Activated B cell treated with CpG ODN at 0.5 μM for 24 hours (primary cell): ENCODE measurements around the gene DLGAP1. TPM values are rescaled to one million over a fixed set of nuclear protein-coding genes. Genes with fewer than 3 reads are reported as not detected.

Experiments used
- ATAC-seq: fragments of 200-7000 bp; cut with Tn5 transposase; one replicate; pipeline ENCODE4 v1.10.0; 2021; ENCODE audit warnings: low read depth, mild to moderate bottlenecking, moderate library complexity
- CTCF ChIA-PET: fragments of 350-600 bp; sonication (Branson Sonifier 250); formaldehyde crosslinking; loops from one replicate; lab custom pipeline; 2021; ENCODE audit warnings: antibody characterized with exemption; lab: Charles Lee
- POLR2A ChIA-PET: fragments of 350-600 bp; sonication (Branson Sonifier 250); formaldehyde crosslinking; loops from one replicate; lab custom pipeline; 2021; ENCODE audit warnings: antibody characterized with exemption; lab: Charles Lee
- DNase-seq: peaks from one replicate; pipeline ENCODE4 v3.0.0; 2022
- H3K27ac Mint-ChIP-seq: one replicate; pipeline ENCODE4 v1.8.0; 2020; ENCODE audit warnings: mixed read lengths
- H3K27me3 Mint-ChIP-seq: one replicate; pipeline ENCODE4 v1.8.0; 2021; ENCODE audit warnings: mixed read lengths
- H3K36me3 Mint-ChIP-seq: one replicate; pipeline ENCODE4 v1.8.0; 2021; ENCODE audit warnings: low read depth, mixed read lengths
- H3K4me1 Mint-ChIP-seq: one replicate; pipeline ENCODE4 v1.8.0; 2021; ENCODE audit warnings: mixed read lengths
- H3K4me3 Mint-ChIP-seq: one replicate; pipeline ENCODE4 v1.8.0; 2020; ENCODE audit warnings: mild to moderate bottlenecking, mixed read lengths
- H3K9me3 Mint-ChIP-seq: one replicate; pipeline ENCODE4 v1.8.0; 2020; ENCODE audit warnings: mixed read lengths
- intact Hi-C: fragments of 100-400 bp; cut with micrococcal nuclease; formaldehyde crosslinking; loops from one replicate; pipeline ENCODE4 v1.15.1; 2024
- total RNA-seq: library from RNA; stranded (reverse); gene quantifications from 2 replicates; pipeline ENCODE4 v1.2.3, GENCODE V29; 2022
- TF ChIP-seq, protein P1 (sequence below): fragments of 200-600 bp; IDR thresholded peaks from one replicate; pipeline ENCODE4 v1.8.0; 2022; ENCODE audit warnings: antibody characterized with exemption, mild to moderate bottlenecking

Gene DLGAP1
- total RNA-seq, 1 donor from 2014 or later = 0.18 TPM

DNA sequence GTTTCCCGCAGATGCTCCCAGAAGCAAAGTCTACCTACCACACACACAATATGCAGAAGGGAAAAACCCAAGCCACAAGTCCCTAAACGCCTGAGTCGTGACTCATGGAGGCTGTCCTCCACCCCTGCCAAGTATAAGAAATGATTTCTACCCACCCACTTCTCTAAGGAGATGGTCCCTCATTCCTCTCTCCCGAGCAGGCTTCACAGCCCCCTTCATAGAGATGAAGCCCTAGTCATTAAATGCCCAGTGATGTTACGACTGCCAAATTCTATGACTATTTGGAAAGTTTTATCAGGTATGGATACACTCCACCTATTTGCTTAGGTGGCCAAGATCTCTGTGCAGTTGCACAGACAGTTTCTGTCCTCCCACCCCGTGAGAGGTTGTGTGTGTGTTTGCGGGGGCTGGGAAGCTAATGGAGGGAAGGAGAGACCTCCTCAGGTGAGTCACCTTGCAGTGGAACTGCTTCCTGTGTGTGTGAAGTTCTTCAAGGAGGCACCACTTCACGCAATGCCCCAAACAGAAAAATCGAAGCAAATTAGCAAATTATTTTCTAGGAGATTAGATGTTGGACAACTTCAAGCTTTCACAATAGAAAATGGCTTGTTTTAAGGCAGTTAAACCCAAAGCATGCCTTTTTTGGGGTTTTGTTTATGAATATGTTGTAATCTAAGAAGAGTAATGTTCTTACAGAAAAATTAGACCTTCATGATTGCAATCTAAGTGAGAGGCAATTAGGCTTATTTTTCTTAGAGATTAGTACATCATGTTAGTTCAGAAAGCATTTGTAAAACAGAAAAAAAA is 830.0 kb downstream of the DLGAP1 start:
- Mint-ChIP-seq H3K36me3 (no peaks in the 10 kb centered on the region), H3K4me3 (peak overlapping the region; percentile 4), H3K27me3 (peaks cover 2% of the 10 kb centered on the region), H3K4me1 (peaks cover 17% of the 10 kb centered on the region), H3K27ac (peak overlapping the region; percentile 64), H3K9me3 (no peaks in the 10 kb centered on the region)
- intact Hi-C loops = loop anchor here (1.0 kb wide), 1 partner anchor 21 kb away; no protein-coding TSS in a partner anchor
- ChIA-PET POLR2A (interaction anchor here (0.6 to 2.0 kb wide), 2 partner anchors 31 to 1033 kb away, joined by 3 to 4 read pairs; no protein-coding TSS in a partner anchor), CTCF (no interaction called here)
- peak; percentile 95 for ATAC-seq
- no peak for DNase-seq
- TF ChIP-seq, protein P1, sequence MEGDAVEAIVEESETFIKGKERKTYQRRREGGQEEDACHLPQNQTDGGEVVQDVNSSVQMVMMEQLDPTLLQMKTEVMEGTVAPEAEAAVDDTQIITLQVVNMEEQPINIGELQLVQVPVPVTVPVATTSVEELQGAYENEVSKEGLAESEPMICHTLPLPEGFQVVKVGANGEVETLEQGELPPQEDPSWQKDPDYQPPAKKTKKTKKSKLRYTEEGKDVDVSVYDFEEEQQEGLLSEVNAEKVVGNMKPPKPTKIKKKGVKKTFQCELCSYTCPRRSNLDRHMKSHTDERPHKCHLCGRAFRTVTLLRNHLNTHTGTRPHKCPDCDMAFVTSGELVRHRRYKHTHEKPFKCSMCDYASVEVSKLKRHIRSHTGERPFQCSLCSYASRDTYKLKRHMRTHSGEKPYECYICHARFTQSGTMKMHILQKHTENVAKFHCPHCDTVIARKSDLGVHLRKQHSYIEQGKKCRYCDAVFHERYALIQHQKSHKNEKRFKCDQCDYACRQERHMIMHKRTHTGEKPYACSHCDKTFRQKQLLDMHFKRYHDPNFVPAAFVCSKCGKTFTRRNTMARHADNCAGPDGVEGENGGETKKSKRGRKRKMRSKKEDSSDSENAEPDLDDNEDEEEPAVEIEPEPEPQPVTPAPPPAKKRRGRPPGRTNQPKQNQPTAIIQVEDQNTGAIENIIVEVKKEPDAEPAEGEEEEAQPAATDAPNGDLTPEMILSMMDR = no peak

DNA sequence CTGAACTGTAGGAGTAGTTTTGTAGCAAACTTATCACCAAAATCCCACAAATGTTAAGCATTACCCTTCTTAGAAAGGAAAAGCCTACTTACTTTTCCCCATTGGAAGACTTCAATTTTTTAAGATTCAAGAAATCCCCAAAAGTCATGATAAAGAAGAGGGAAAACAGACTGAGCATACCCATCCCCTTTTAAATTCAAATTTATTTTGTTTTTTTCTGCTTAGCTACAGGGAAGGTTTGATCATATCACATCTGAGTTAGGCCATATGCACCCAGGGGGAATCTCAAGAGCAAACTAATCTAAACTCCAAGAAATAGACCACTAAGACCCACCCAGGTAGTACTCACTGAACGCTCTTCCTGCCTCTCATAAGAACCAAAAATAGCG is 830.6 kb downstream of the DLGAP1 start:
- POLR2A ChIA-PET = interaction anchor here (0.7 to 2.0 kb wide), 2 partner anchors 28 to 31 kb away, joined by 4 to 5 read pairs; no protein-coding TSS in a partner anchor

DNA sequence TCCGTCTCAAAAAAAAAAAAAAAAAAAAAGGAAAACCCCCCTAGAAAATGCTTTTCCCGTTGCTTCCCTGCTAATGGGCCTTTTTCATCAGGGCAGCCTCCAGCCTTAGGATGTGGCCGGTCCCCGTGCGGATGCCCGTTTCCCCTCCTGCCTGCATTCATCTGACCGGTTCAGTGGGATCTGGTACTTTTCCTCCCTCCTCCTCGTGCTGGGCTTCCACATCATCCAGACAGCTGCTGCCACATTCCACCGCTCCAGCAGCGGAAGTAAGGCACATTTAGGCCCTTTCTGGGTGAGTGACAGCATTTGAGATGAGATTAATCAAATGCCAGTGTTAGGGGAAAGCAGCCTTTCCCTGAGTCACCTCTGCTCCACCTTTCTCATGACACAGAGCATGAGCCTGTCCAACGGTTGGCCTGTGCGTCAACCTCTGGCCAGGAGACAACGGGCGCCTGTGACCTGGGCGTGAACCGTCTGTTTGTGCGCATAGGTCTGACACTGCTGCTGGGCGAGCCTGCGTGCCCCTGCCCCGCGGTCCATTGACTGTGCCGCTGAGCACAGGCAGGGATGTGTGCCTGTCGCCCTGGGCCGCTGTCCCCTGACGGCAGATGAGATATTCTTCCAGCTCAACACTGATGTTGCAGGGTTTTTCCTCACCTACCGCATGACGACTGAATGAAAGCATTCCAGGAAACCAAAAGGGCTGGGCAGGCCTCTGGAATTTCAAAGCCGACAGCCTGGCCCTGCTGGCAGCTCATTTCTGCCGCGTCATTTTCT is 831.1 kb downstream of the DLGAP1 start:
- Mint-ChIP-seq H3K4me1 (peaks cover 17% of the 10 kb centered on the region), H3K27me3 (peaks cover 2% of the 10 kb centered on the region), H3K36me3 (no peaks in the 10 kb centered on the region), H3K27ac (no peak overlapping the region), H3K9me3 (no peaks in the 10 kb centered on the region), H3K4me3 (no peak overlapping the region)
- DNase-seq = no peak
- POLR2A ChIA-PET = interaction anchor here (0.7 to 2.0 kb wide), 2 partner anchors 28 to 30 kb away, joined by 4 to 5 read pairs; no protein-coding TSS in a partner anchor
- TF ChIP-seq, protein P1 = no peak
- CTCF ChIA-PET = no interaction called here
- intact Hi-C loops = loop anchor here (1.0 kb wide), 1 partner anchor 20 kb away; no protein-coding TSS in a partner anchor
- ATAC-seq = no peak

More for the DNA sequence above, 830.6 kb downstream of the DLGAP1 start:
- Mint-ChIP-seq H3K4me3 (peak overlapping the region; percentile 4), H3K9me3 (no peaks in the 10 kb centered on the region), H3K27me3 (peaks cover 2% of the 10 kb centered on the region), H3K4me1 (peaks cover 17% of the 10 kb centered on the region), H3K36me3 (no peaks in the 10 kb centered on the region), H3K27ac (peak overlapping the region; percentile 64)
- no peak for ATAC-seq
- TF ChIP-seq, protein P1 = no peak
- intact Hi-C loops = loop anchor here (1.0 kb wide), 1 partner anchor 20 kb away; no protein-coding TSS in a partner anchor
- no peak for DNase-seq
- CTCF ChIA-PET = no interaction called here

DNA sequence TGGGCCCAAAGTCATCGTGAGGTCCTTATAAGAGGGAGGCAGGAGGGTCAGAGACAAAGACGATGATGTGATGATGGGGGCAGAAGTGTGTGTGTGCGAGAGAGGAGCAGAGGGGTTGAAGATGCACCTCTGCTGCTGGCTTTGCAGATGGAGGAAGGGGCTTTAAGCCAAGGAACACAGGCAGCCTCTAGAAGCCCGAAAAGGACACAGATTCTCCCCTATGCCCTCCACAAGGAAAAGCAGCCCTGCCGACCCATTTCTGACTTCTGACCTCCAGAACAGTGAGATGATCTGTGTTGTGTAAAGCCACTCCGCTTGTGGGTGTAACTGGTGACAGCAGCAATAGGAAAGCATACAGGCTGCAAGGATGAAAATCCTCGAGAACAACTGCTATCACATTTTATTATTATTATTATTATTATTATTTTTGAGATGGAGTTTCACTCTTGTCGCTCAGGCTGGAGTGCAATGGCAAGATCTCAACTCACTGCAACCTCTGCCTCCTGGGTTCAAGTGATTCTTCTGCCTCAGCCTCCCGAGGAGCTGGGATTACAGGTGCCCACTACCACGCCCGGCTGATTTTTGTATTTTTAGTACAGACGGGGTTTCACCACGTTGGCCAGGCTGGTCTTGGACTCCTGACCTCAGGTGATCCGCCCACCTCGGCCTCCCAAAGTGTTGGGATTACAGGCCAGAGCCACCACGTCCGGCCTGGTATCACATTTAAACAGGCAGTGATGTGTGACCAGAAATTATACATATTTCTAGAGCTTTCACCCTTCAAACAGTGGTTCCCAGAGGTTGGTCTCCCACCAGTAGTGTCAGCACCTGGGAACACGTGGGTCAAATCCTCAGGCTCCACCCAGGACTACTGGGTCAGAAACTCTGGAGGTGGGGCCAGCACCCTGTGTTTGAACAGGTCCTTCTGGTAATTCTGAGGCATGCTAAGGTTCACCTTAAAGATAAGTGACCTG is 834.7 kb downstream of the DLGAP1 start:
- ATAC-seq (no peak), DNase-seq (no peak)
- ChIA-PET CTCF (no interaction called here), POLR2A (interaction anchor here (0.5 kb wide), 1 partner anchor 26 kb away, joined by 3 read pairs; no protein-coding TSS in a partner anchor)
- Mint-ChIP-seq H3K36me3 (no peaks in the 10 kb centered on the region), H3K27me3 (peaks cover 2% of the 10 kb centered on the region), H3K9me3 (no peaks in the 10 kb centered on the region), H3K27ac (no peak overlapping the region), H3K4me3 (no peak overlapping the region), H3K4me1 (peaks cover 16% of the 10 kb centered on the region)
- TF ChIP-seq, protein P1 = no peak
- intact Hi-C loops = no loop called here
